ENCODE results near the gene APLP2.

The APLP2 gene

DNA sequence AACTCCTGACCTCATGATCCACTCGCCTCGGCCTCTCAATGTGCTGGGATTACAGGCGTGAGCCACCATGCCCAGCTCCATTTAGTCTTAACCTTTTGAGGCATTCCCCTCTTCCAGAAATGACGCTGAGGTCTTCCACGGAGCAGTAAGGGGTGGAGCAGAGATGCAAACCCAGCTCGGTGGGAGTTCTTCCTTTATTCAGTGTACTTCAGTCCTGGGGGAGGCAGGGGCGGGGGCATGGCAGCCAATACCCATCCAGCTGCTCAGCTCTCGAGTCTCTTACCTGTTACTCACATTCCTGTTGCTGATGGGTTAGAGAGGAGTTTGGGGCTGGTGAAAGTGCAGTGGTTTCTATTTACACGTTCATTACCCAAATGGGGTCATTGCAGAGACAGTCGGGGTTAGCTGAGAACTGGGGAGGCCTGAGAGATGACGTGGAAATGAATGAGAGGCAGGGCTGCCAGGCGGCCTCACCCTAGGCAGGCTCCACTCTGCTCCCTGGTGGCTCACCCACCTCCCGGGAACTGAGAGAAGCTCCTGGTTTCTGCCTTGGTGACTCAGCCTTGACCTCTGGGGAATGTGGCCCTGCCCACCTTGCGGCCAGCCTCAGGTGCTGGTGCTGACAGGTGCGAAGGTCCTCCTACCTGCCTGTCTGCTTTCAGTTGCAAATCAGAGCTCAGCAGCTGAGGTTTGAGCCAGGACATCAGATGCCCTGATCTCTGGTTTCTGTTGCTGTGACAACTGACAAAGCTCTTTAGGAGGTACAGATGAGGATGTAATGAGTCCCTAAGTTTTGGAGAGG, 76.5 kb downstream of the APLP2 start:
- TF ChIP-seq CTCF (IDR thresholded peaks at IDR 0.05; ENCODE audit: low read depth, low read length, missing control alignments) = peak; percentile 8
- no peak for DNase-seq (ENCODE audit: extremely low read depth, low read depth)
- H3K4me3 ChIP-seq (replicated peaks; ENCODE audit: low read depth, low read length) = no peak overlapping the region

- DNase-seq (ENCODE audit: extremely low read depth, low read depth) = no peak
- TF ChIP-seq CTCF (IDR thresholded peaks at IDR 0.05; ENCODE audit: low read depth, low read length, missing control alignments) = no peak
- H3K4me3 ChIP-seq (replicated peaks; ENCODE audit: low read depth, low read length) = no peak overlapping the region
Measured at GRCh38 chr11:130146796-130147195, 77.1 kb downstream of the APLP2 start.

GRCh38 chr11:130148796-130149326, 79.2 kb downstream of the APLP2 start:
- DNase-seq (ENCODE audit: extremely low read depth, low read depth) = no peak
- no peak for TF ChIP-seq CTCF (IDR thresholded peaks at IDR 0.05; ENCODE audit: low read depth, low read length, missing control alignments)
- H3K4me3 ChIP-seq (replicated peaks; ENCODE audit: low read depth, low read length) = no peak overlapping the region

GRCh38 chr11:130150790-130151189, 81.1 kb downstream of the APLP2 start:
- no peak for TF ChIP-seq CTCF (IDR thresholded peaks at IDR 0.05; ENCODE audit: low read depth, low read length, missing control alignments)
- H3K4me3 ChIP-seq (replicated peaks; ENCODE audit: low read depth, low read length) = no peak overlapping the region
- DNase-seq (ENCODE audit: extremely low read depth, low read depth) = no peak

DNA sequence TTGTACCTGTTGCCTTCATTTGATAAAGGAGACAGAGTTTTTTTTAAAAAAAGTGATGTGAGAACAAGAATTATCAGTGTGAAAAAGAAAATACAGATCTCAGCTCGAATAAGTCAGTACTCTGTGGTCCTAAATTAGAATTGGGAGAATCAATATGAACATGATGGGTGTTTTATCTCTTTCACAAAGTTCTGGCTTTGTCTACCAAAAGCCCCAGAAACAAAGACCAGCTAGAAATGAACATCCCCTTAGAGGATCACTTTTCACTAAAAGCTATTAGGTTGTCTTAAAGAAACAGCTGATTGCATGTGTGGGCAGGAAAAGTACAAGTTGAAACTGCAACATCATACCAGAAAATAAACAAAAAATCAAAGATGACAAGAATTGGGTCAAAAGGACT, 81.5 kb downstream of the APLP2 start:
- H3K4me3 ChIP-seq (replicated peaks; ENCODE audit: low read depth, low read length) = no peak overlapping the region
- no peak for TF ChIP-seq CTCF (IDR thresholded peaks at IDR 0.05; ENCODE audit: low read depth, low read length, missing control alignments)
- no peak for DNase-seq (ENCODE audit: extremely low read depth, low read depth)

GRCh38 chr11:130156108-130157022, 86.7 kb downstream of the APLP2 start:
- DNase-seq (ENCODE audit: extremely low read depth, low read depth) = no peak
- H3K4me3 ChIP-seq (replicated peaks; ENCODE audit: low read depth, low read length) = no peak overlapping the region
- TF ChIP-seq CTCF (IDR thresholded peaks at IDR 0.05; ENCODE audit: low read depth, low read length, missing control alignments) = no peak

Data from HFF-Myc (cell line).